HG03175 (cell line): Measurements from ENCODE around the gene ZBTB2.
"Not testable (repeated sequence)": the region's sequence is repeated elsewhere in the genome, so short reads cannot be mapped to it uniquely, and the experiment has no call there.

ENCODE experiments used
- ATAC-seq: cut with Tn5 transposase; IDR thresholded peaks from one replicate; pipeline ENCODE4 v1.9.1; 2021; ENCODE audit warnings: mild to moderate bottlenecking, moderate library complexity; ENCODE audit not compliant: unreplicated experiment

ZBTB2 gene

DNA sequence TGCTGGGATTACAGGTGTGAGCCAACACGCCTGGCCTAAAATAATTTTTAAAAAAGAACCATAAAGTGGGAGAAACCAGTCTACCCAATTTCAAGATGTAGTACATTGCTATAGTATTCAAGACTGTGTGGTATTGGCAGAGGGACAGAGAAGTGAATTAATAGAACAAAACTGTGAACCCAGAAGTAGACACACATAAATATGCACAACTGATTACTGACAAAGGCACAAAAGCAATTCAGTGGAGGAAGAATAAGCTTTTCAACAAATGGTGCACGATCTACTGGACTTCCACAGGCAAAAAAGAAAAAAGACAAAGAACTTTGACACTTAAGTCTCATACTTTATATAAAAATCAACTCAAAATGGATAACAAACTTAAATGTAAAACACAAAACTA is 15.5 kb downstream of the ZBTB2 start:
- no peak for ATAC-seq

DNA sequence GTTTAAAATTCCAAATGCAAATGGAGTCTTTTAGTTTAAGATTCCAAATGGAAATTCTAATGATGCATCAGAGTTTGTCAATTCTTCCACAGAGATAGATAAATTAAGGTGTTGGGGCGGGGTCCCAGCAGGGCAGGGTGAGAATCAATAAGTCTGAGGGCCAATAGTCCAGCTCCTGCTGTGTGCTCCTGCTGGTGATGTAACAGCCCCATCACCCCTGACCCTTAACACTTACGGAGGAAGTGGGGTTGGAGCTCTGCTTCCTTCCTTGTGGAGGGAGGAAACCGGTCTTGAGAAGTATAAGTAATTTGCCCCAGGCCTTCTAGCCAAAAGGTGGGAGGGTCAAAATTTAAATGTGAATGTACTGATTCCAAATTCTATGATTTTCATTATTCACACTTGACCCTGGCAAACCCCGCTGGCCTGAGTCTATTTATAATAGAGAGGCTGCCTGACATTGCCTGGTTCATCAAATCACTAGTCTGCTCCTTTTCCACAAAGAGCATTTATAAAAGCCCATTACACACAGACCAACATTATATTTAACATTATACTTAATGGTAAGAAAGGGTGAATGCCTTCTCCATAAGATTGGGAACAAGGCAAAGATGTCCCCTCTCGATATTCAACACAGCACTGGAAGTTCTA is 17.2 kb downstream of the ZBTB2 start:
- no peak for ATAC-seq

DNA sequence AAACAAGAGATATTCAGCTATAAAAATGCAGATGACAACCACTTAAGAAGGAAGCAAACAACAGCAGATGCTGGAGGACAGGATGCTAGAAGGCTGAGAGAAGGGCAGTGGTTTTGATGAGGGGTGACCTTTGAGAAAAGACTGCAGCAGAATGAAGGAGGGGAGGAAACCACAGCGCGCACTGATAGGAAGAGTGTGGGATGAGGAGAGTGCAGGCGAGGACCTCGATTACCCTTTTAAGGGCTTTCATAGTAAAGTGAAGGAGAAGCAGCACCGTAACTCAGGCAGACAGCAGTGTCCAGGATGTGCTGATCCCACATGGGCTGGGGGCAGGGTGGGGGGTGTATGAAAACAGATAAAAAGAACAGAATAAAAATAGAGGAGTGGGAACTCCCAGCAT is 19.2 kb downstream of the ZBTB2 start:
- ATAC-seq = no peak

DNA sequence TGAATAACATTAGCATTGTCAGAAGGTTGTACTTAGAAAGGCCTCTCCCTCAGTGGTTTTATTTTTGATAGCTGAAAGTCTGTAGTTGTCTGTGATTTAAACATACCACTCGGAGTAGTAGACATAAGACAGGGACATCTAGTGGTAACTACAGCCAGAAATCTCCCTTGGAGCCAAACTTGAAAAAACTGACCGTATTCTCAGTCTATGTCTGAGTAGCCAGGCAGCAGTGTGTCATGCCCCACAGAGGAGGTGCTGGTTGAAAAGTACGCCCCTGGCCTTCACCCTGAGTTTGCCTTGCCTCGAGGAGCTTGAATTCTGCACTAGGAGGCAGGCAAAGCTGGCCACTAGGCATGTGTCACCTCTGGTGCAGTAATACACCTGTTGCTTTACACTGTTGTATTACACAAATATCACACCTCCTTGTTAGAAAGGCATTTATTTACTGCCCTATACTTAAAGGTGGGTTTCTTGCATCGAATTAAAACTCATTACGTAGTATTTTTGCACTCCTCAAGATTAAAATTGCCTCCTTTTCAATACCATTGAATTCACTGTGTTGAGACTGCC is 20.8 kb downstream of the ZBTB2 start:
- ATAC-seq = no peak

DNA sequence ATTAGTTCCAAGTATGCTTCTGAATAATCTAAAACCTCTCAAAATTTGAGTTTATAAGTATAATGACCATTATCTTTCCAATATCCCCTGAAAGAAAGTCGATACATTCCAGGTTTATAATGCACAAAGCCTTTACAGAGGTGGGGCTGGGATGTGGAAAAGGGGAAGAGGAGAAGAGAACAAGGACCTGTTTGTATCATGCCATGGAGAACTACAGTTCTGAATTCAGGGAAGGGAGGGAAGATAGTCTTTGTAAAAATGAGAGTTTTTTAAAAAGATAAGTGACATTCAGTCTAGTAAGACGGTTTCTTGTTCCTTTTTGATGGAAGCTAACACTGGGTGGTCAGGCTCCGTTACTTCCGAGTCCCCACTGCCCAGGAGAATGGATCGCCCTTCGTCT is 26.1 kb downstream of the ZBTB2 start:
- ATAC-seq = no peak

DNA sequence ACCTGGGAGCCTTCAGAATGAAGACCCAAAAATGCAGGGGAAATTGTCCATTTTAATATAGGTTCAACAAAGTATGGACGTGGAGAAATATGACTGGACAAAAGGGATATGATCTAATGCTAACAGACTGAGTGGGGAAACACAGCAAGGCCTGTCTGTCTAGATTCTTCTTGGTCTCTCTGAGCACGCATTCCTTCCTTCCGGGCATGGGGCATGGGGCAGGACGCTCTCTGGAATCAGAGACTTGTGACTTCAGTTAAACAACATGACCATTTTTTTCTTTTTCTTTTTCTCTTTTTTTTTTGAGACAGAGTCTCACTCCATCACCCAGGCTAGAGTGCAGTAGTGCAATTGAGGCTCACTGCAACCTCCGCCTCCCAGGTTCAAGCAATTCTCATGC is 31.9 kb downstream of the ZBTB2 start:
- no peak for ATAC-seq

DNA sequence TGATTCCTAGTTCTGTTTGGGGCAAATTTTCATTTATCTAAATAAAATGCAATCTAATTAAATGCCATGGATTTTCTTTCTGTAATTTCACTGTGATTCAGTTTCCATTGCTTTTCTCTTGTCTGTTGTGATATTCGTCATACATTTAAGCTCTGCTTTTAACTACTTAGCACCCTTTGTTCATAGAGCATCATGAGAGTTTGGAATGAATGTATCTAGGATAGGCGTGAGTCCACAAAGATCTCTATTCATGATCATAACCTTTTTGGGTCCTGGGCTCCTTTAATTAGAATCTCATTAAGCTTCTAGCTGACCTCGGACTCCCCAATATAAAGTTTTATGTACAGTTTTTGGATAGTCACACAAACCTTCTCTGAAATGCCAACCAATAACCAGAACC is 32.9 kb downstream of the ZBTB2 start:
- ATAC-seq = no peak

DNA sequence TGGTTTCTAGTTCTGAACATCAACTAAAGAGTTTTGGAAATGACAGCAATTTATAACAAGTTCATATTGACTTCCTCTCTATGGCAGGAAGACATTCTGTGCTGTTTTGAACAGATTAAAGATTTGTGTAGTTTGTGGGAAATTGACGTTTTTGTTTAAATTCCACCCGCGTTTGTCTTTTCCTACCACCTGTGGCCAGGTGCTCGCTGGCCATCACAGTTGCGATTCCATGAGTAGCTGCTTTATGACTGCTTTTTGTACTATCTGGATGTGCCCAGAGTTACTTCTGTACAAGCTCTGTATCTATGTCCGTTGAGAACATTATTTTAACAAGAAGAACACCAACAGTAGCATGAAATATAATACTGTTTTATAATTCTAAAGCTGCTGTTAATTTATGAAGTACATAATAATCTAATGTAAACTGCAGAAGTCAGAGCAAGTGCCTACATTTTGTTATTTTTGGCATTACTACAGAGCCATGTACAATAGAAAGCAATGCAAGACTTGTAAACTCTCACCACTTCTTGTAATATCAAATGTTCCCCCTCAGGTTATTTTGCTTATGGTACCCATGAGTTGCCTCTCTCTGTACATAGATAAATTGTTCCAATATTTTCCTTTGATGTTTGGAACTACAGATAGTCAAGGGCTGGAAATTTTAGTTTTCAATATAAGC is 33.5 kb downstream of the ZBTB2 start:
- no peak for ATAC-seq

DNA sequence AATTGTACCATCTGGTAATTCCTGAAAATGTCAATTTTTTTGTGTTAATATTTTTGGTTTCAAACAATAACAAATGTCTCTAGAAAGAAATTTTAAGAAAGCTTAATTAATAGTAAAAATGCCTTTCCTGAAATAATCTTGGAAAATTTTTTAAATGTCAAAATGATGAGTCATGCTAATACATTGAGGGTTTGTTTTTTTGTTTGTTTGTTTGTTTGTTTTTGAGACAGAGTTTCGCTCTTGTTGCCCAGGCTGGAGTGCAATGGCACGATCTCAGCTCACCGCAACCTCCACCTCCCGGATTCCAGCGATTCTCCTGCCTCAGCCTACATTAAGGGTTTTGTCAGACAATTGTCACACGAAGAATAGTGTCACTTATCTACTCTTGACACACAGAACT is 34.4 kb downstream of the ZBTB2 start:
- not testable (repeated sequence) for ATAC-seq

DNA sequence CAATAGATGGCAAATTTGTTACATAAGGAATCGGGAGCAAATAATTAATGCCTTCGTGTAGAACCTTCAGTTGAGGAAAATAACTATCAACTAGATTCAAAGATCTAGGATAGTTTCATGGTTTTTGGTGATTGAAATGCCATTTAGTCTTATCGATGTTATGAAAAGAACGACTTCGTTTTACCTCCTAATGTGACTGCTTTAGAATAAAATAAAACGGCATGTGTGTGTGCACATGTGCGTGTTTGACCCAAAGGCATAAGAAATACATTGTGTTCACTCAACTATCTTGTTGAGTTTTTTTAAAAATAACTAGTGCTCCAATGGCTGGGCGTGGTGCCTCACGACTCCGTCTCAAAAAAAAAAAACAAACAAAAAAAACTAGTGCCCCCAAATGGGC is 37.6 kb downstream of the ZBTB2 start:
- no peak for ATAC-seq

DNA sequence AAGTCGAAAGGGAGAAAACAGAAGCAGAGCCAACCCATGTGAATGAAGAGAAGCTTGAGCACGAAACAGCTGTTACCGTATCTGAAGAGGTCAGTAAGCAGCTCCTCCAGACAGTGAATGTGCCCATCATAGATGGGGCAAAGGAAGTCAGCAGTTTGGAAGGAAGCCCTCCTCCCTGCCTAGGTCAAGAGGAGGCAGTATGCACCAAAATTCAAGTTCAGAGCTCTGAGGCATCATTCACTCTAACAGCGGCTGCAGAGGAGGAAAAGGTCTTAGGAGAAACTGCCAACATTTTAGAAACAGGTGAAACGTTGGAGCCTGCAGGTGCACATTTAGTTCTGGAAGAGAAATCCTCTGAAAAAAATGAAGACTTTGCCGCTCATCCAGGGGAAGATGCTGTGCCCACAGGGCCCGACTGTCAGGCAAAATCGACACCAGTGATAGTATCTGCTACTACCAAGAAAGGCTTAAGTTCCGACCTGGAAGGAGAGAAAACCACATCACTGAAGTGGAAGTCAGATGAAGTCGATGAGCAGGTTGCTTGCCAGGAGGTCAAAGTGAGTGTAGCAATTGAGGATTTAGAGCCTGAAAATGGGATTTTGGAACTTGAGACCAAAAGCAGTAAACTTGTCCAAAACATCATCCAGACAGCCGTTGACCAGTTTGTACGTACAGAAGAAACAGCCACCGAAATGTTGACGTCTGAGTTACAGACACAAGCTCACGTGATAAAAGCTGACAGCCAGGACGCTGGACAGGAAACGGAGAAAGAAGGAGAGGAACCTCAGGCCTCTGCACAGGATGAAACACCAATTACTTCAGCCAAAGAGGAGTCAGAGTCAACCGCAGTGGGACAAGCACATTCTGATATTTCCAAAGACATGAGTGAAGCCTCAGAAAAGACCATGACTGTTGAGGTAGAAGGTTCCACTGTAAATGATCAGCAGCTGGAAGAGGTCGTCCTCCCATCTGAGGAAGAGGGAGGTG is 38.7 kb downstream of the ZBTB2 start:
- no peak for ATAC-seq

DNA sequence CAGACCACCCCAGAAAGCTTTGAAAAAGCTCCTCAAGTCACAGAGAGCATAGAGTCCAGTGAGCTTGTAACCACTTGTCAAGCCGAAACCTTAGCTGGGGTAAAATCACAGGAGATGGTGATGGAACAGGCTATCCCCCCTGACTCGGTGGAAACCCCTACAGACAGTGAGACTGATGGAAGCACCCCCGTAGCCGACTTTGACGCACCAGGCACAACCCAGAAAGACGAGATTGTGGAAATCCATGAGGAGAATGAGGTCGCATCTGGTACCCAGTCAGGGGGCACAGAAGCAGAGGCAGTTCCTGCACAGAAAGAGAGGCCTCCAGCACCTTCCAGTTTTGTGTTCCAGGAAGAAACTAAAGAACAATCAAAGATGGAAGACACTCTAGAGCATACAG is 39.6 kb downstream of the ZBTB2 start:
- no peak for ATAC-seq

DNA sequence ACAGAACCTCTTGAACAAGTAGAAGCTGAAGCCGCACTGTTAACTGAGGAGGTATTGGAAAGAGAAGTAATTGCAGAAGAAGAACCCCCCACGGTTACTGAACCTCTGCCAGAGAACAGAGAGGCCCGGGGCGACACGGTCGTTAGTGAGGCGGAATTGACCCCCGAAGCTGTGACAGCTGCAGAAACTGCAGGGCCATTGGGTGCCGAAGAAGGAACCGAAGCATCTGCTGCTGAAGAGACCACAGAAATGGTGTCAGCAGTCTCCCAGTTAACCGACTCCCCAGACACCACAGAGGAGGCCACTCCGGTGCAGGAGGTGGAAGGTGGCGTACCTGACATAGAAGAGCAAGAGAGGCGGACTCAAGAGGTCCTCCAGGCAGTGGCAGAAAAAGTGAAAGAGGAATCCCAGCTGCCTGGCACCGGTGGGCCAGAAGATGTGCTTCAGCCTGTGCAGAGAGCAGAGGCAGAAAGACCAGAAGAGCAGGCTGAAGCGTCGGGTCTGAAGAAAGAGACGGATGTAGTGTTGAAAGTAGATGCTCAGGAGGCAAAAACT is 40.1 kb downstream of the ZBTB2 start:
- ATAC-seq = no peak

DNA sequence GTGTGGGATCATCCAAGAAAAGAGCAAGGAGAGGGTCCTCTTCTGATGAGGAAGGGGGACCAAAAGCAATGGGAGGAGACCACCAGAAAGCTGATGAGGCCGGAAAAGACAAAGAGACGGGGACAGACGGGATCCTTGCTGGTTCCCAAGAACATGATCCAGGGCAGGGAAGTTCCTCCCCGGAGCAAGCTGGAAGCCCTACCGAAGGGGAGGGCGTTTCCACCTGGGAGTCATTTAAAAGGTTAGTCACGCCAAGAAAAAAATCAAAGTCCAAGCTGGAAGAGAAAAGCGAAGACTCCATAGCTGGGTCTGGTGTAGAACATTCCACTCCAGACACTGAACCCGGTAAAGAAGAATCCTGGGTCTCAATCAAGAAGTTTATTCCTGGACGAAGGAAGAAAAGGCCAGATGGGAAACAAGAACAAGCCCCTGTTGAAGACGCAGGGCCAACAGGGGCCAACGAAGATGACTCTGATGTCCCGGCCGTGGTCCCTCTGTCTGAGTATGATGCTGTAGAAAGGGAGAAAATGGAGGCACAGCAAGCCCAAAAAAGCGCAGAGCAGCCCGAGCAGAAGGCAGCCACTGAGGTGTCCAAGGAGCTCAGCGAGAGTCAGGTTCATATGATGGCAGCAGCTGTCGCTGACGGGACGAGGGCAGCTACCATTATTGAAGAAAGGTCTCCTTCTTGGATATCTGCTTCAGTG is 40.8 kb downstream of the ZBTB2 start:
- no peak for ATAC-seq

DNA sequence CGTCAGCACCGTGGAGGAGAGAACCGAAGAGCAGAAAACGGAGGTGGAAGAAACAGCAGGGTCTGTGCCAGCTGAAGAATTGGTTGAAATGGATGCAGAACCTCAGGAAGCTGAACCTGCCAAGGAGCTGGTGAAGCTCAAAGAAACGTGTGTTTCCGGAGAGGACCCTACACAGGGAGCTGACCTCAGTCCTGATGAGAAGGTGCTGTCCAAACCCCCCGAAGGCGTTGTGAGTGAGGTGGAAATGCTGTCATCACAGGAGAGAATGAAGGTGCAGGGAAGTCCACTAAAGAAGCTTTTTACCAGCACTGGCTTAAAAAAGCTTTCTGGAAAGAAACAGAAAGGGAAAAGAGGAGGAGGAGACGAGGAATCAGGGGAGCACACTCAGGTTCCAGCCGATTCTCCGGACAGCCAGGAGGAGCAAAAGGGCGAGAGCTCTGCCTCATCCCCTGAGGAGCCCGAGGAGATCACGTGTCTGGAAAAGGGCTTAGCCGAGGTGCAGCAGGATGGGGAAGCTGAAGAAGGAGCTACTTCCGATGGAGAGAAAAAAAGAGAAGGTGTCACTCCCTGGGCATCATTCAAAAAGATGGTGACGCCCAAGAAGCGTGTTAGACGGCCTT is 41.6 kb downstream of the ZBTB2 start:
- ATAC-seq = no peak

DNA sequence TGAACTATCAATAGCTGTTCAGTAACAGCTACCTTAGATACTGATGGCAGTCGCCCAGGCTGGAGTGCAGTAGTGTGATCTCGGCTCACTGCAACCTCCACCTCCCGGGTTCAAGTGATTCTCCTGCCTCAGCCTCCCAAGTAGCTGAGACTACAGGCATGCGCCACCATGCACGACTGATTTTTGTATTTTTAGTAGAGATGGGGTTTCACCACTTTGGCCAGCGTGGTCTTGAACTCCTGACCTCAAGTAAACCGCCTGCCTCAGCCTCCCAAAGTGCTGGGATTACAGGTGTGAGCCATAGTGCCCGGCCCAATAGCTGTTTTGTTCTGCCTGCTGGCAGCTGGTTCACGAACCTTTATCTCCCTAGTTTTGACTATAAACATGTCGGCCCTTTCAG is 48.6 kb downstream of the ZBTB2 start:
- not testable (repeated sequence) for ATAC-seq

DNA sequence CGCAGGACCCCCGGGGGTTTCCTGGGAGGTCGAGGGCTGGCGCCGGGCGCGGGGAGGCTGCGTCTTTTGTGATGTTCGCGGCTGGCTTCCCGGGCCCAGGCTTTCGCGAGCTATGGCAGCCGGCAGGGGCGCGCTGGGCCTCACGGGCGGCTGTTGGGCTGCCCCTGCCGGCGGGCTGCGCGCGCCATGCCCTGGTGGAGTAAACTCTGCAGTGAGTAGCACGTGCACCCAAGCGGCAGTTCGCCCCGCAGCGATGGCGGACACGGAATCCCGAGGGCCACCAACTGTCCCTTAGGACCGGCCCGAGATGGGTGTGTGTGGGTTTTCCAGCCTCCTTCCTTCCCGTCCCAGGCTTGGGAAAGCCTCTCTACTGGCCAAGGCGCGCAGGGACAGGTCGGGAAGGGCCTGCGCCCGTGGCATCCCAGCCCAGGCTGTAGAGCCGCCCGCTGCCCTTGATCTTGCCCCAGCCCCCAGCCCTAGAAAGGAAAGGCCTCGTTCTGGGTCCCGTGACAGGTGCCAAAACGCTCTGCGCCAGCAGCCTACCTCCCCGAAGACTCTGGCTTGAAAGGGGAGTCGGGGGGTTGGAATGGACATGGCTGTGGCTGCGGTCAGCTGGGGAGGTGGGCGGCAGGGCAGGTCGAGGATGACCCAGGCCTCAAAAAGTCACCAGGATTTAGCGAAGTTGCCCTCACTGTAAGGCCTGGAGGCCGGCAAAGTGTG is 49.7 kb downstream of the ZBTB2 start:
- no peak for ATAC-seq

DNA sequence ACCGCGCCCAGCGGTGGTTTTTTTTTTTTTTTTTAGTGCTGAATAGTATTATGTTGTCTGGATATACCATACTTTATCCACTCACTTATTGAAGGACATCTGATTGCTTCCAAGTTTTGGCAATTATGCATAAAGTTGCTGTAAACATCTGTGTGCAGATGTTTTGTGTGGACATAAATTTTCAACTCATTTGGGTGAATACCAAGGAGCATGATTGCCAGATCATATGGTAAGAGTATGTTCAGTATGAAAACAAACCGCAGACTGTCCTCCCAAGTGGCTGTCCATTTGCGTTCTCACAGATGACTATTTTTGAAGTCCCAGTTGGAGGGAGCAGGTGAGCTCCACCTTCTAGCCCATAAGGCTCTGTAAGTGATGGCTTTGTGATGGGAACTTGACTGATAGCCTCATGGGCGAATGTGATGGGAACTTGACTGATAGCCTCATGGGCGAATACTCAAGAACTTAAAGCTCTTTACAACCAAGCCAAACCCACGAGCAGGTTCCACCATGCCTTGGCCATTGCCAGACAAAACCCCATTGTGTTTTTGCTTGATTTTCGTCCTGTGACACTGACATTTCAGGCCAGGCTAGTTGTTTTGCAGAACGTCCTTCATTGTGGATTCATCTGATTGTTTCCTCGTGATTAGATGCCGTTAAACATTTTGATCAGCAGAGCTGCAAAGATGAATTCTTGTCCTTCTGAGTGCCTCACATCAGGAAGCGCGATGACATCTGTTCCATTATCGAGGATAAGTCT is 51.0 kb downstream of the ZBTB2 start:
- ATAC-seq = no peak

DNA sequence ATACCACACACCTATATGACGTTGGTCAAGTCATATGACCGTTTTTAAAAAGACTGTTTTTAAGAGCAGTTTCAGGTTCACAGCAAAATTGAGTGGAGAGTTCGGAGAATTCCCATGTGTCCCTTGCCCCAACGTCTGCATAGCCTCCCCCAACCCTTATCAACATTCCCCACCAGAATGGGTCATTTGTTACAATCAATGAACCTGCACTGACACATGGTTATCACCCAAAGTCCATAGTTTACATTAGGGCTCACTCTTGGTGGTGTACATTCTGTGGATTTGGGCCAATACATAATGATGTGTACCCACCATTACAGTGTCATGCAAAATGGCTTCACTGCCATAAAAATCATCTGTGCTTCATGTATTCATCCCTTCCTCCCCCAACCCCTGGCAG is 52.0 kb downstream of the ZBTB2 start:
- ATAC-seq = no peak
